ENCODE measurements around the gene DR1.
"Not testable (repeated sequence)": the region's sequence is repeated elsewhere in the genome, so short reads cannot be mapped to it uniquely, and the experiment has no call there.

DR1 gene

DNA sequence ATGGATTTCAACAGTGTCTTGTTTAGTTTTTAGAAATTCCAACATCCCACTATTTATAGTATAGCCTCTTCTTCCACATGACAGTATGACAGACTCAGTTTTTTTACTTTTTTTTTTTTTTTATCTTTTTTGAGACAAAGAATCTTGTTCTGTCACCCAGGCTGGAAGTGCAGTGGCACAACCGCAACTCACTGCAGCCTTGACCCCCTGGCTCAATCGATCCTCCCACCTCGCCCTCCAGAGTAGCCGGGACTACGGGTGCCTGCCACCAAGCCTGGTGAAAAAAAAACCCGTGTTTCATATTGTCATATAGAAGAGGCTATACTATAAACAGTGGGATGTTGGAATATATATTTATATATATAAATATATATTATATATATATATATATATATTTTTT, 1.2 kb upstream of the DR1 start:
- no peak for DNase-seq

DNA sequence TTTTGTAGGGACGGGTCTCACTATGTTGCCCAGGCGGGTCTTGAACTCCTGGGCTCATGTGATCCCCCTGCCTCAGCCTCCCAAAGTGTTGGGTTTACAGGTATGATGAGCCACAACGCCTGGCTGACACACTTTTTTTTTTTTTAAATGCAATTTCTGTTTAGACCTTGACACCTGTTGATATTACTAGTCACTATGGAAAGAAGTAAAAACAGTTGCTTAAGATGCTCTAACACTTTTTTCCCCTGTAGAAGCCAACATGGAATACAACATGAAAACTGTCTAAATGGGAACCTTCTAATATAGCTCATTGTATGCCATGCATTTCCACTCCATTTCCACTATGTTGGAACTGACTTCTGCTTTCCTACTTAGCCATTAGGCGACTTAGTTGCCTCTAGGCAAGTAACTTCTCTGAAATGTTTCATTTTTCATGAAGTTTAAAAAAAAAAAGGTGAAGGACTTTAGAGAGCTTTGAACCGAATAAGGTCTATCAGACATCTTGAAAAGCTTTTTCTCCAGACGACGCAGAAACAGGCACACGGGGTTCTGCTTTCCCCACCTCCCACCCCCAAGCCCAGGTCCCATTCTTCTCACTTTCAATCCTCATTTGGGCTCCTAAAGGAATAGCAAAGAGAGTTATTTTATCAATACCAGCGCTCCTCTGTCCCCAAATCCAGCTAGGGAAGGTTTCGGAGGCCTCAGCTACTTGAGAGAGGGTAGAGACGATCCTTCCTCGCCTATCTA, 648 bp upstream of the DR1 start:
- no peak for DNase-seq

DNA sequence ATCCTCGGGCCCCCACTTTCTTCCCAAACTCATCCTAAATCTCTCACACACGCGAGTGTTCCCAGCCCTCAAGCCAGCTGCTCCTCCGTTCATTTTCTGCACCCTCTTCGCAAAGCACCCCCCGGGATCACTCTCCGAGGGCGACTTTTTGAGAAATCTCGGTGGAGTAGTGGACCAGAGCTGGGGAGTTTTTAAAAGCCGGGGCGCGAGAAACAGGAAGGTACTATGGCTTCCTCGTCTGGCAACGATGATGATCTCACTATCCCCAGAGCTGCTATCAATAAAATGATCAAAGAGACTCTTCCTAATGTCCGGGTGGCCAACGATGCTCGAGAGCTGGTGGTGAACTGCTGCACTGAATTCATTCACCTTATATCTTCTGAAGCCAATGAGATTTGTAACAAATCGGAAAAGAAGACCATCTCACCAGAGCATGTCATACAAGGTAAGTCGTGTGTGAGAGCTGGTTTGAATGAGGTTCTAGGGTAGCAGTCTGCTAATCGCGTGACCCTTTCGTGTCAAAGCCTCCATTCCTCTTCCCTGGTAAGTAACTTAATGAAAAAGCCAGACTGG, 800 bp downstream of the DR1 start:
- peak; percentile 77 for DNase-seq

DNA sequence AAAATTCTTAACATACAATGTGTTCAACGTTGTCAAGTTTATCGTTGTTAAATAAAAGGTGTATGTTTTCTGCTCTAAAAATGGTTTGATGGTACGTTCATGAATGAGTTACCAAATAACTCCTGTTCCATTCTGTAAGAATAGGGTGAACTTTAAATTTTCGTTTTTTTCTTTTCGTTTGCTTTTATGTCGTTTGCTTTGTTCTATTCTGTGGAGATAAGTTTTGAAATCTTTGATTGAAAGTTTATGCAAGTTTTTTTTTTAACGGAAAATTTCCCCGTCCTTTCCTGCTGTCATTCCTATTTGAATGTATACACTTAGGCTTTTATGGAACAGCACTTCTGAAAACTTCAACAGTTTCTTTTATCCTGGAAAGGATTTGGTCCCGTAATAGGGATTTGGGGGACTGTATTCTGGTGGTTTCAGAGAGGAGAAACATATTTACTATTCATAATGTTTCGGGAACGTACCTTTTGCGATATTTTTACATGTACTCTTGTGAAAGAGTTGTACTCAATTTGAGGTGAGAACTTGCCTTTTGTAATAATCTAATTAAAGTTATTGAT, 1.7 kb downstream of the DR1 start:
- DNase-seq = no peak

GRCh38 chr1:93348104-93348728, 2.5 kb downstream of the DR1 start:
- no peak for DNase-seq

DNA sequence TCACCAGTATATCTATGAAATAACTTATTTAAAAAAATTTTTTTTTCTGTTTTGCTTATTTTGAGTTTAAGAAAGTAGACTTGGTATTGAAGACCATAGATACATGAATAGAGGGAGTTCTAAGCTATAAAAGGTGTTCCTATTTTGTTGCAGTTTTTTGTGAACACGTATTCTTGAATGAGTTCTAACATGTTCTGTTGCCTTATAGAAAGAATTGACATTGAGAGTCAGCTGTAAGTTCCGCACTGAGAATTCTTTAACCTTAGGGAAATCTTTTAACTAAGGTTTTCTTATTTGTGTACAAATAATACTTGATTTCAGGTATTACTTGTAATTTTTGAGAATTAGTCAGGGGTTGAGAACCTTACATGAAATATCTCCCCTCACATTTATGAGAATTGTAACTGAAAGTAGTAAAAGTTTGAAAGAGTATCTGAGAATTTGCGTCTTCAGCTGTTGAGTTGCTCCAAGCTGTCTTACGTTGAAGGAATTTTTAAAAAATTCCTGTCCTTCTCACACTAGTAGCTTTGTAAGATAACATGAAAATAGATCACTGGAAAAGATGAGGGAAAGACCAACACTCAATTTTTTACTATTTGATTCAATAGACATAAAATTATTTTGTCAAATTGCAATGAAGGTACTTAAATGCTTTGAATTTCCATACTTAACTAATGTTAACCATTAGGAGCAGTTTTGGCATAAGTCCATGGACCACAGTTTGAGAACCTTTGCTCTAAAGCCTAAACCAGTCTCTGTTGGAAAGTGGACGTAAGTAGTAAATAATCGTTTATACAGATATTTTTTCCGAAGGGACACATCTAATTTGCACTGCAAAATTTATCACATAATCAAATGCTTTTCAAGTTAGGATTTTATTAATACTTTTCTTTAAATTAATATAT, 3.8 kb downstream of the DR1 start:
- no peak for DNase-seq

DNA sequence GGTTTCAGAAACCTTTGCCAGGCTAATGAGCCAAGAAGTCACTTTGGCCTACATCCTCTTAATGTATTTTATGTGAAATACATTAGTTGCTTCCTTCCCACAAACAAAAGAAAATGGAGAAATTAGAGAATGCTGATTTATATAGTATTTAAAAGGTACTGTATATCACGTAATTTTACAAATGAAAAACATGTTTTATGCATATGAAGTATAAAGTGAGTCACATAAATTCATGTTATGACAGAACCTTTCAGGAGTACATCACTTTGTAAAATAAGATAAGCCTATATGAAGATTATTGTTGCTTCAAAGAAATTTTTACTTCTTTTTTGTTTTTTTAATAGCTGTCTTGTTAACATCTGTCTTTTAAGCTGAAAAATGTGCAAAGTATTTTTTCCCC, 4.6 kb downstream of the DR1 start:
- DNase-seq = no peak

- no peak for DNase-seq
Measured at GRCh38 chr1:93350875-93351274, 5.2 kb downstream of the DR1 start.

DNA sequence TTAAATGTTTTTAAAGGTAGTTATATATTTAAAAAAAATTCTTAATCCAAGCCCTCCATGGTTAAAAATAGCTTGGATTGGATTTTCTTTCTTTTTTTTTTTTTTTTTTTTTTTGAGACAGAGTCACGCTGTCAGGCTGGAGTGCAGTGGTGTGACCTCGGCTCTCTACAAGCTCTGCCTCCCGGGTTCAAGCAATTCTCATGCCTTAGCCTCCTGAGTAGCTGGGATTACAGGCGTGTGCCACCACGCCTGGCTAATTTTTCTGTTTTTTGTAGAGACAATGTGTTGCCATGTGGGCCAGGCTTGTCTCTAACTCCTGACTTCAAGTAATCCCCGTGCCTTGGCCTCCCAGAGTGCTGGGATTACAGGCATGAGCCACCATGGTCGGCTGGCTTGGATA, 5.6 kb downstream of the DR1 start:
- DNase-seq = not testable (repeated sequence)

- no peak for DNase-seq
Measured at GRCh38 chr1:93352376-93352775, 6.7 kb downstream of the DR1 start.

- DNase-seq = no peak
Measured at GRCh38 chr1:93353286-93353685, 7.6 kb downstream of the DR1 start.

- DNase-seq = no peak
Measured at GRCh38 chr1:93354749-93355148, 9.0 kb downstream of the DR1 start.

DNA sequence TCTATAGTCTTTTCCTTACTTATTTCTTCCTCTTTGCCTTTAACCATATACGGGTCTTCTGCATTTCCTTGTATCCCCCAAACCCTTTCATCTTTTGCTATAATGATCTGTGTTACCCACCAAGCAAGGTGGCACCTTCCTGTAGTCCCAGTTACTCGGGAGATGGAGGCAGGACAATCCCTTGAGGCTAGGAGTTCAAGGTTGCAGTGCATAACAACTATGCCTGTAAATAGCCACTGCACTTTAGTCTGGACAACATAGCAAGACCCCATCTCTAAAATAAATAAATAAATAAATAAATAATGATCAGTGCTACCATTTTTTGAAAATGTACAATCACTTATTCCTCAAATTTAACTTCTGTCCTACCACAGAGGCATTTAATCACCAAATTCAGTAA, 11.5 kb downstream of the DR1 start:
- DNase-seq = no peak

DNA sequence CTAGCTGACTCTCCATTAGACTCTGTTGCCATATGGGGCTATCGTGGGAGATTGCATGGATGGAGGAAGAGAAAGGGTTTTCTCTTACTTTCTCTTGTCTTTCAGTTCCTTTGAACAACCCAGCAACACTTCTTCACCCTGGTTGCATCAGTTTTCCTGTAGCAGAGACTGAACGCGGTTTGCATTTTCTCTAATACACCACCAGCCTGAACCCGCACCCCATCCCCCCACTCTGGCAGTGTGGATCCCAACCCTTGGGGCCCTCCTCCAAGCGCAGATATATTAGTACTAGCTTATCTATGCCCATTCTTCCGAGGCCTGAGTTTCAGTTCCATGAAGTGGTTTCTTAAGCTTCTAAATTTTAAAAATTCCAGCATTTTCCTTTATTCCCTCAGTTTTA, 12.6 kb downstream of the DR1 start:
- no peak for DNase-seq

GRCh38 chr1:93360111-93360510, 14.4 kb downstream of the DR1 start:
- no peak for DNase-seq

- no peak for DNase-seq
Measured at GRCh38 chr1:93362237-93362636, 16.5 kb downstream of the DR1 start.

DNA sequence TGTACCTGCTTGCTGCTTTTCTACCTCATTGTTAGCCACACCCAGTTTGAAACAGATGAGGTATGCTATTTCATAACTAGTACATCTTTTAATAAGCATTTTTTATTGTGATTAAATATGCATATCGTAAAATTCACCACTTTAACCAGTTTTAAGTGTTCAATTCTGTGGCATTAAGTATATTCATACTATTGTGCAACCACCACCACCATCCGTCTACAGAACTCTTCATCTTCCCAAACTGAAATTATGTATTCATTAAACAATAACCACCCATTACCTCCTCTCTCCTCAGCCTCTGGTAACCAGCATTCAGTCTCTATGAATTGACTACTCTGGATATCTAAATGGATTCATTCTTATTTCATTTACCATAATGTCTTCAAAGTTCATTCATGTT, 20.1 kb downstream of the DR1 start:
- DNase-seq = no peak

- no peak for DNase-seq
Measured at GRCh38 chr1:93369734-93370133, 24.0 kb downstream of the DR1 start.

GRCh38 chr1:93374334-93375106, 28.8 kb downstream of the DR1 start:
- DNase-seq = no peak

DNA sequence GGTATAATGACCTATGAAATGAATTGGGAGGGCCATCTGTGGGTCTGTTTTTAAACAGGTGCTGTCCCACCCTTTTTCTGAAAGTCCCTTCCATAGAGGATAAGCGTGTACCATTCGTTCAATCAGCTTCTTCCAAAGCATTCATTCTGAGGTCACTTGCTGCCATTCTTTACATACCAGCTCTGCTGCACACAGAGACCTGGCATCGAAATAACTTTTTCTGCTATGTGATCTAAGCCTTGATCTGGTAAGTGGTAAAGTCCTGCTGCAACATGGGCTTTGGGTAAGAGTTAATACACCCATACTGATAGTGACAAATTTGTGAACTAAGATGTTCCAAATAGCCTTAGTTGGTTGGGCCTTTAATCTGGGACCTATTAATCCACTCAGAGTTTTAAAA, 38.9 kb downstream of the DR1 start:
- DNase-seq = no peak

GRCh38 chr1:93386268-93386667, 40.6 kb downstream of the DR1 start:
- not testable (repeated sequence) for DNase-seq

- DNase-seq = no peak
Measured at GRCh38 chr1:93394514-93394913, 48.8 kb downstream of the DR1 start.
